Activated naive CD8-positive, alpha-beta T cell treated with anti-CD3 and anti-CD28 coated beads, Interleukin-2, amount 50 U/mL, for 24 hours (primary cell): ENCODE measurements around the gene RAPGEF5.

Experiments used
- ATAC-seq: fragments of 150-1000 bp; cut with Tn5 transposase; one replicate; pipeline ENCODE4 v1.10.0; 2021
- DNase-seq: peaks from one replicate; pipeline ENCODE4 v3.0.0; 2021
- H3K27ac Mint-ChIP-seq: one replicate; pipeline ENCODE4 v1.8.0; 2021; ENCODE audit warnings: mild to moderate bottlenecking, mixed read lengths
- H3K27me3 Mint-ChIP-seq: one replicate; pipeline ENCODE4 v1.8.0; 2021; ENCODE audit warnings: mixed read lengths
- H3K36me3 Mint-ChIP-seq: one replicate; pipeline ENCODE4 v1.8.0; 2021; ENCODE audit warnings: low read depth, mixed read lengths
- H3K4me1 Mint-ChIP-seq: one replicate; pipeline ENCODE4 v1.8.0; 2021; ENCODE audit warnings: mixed read lengths
- H3K4me3 Mint-ChIP-seq: one replicate; pipeline ENCODE4 v1.8.0; 2021; ENCODE audit warnings: mild to moderate bottlenecking, moderate library complexity, mixed read lengths
- H3K9me3 Mint-ChIP-seq: one replicate; pipeline ENCODE4 v1.8.0; 2021; ENCODE audit warnings: mixed read lengths

Gene RAPGEF5

GRCh38 chr7:22255834-22256233 is 101.1 kb downstream of the RAPGEF5 start:
- no peak overlapping the region for H3K4me3 Mint-ChIP-seq
- H3K27me3 Mint-ChIP-seq: peaks cover 3% of the 10 kb centered on the region
- ATAC-seq: peak; percentile 59
- no peaks in the 10 kb centered on the region for H3K9me3 Mint-ChIP-seq
- no peak for DNase-seq
- H3K36me3 Mint-ChIP-seq: no peaks in the 10 kb centered on the region
- no peak overlapping the region for H3K27ac Mint-ChIP-seq
- peaks cover 9% of the 10 kb centered on the region for H3K4me1 Mint-ChIP-seq

DNA sequence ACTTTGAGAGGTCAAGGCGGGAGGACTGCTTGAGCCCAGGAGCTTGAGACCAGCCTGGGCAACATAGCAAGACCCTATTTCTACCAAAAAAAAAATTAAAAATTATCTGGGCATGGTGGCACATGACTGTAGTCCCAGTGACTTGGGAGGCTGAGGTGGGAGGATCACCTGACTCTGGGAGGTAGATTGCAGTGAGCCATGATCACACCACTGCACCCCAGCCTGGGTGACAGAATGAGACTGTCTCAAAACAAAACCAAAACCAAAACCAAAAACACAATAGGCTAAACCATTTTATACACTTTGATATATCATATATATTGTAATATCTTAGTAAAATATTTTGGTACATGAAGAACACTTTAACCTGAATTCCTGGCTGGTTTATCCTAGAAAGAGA is 101.6 kb downstream of the RAPGEF5 start:
- Mint-ChIP-seq H3K4me3 (no peak overlapping the region), H3K27ac (no peak overlapping the region), H3K9me3 (no peaks in the 10 kb centered on the region), H3K36me3 (no peaks in the 10 kb centered on the region), H3K27me3 (peaks cover 3% of the 10 kb centered on the region), H3K4me1 (peaks cover 9% of the 10 kb centered on the region)
- ATAC-seq (peak; percentile 28), DNase-seq (no peak)

DNA sequence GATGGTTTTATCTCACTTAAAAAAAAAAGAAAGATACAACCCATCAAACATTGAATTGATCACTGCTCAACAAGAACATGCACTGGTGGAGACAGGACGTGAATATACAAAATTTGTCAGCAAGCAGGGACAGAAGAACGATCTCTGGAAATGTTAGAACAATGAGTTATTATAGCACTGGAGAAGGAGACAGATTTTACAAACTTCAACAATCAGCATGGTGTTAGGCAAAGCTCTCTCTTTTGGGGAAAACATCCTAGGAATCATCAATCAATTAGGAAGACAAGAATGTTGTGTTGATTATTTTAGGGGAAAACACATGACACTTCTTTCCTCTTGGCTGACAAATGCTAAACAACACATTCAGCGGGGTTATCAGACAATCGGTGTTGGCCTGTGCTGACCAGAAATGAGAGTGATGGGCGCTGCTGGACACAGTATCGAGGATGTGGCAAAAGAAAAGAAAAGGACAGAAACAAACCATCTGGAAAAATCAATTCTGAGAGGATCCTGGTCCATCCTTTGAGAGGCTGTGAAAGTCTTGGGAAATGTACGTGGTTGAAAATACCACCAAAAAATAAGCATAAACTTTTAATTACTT is 103.9 kb downstream of the RAPGEF5 start:
- no peak overlapping the region for H3K27ac Mint-ChIP-seq
- H3K27me3 Mint-ChIP-seq: peaks cover 3% of the 10 kb centered on the region
- no peak for DNase-seq
- H3K4me3 Mint-ChIP-seq: no peak overlapping the region
- no peak for ATAC-seq
- H3K4me1 Mint-ChIP-seq: peaks cover 9% of the 10 kb centered on the region
- no peaks in the 10 kb centered on the region for H3K36me3 Mint-ChIP-seq
- H3K9me3 Mint-ChIP-seq: no peaks in the 10 kb centered on the region

DNA sequence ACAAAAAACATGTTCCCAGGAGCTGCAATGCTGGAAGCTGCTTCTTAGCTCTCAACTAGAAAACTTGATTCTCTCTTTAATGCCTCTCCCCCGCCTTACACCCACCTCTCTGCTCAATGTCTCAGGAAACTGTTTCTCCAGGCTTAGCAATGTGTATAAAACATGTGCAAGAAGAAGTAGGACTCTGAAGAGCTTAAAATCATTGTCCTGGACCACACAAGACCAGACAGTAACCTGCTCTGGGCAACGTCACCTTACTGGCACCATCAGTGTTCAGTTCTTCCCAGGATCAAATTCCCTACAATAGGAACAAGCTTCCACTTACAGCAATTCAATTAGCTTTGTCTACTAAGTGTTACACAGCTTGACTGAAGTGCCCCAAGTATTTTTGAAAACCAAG is 104.9 kb downstream of the RAPGEF5 start:
- Mint-ChIP-seq H3K27ac (no peak overlapping the region), H3K4me1 (peaks cover 9% of the 10 kb centered on the region), H3K36me3 (no peaks in the 10 kb centered on the region), H3K9me3 (no peaks in the 10 kb centered on the region), H3K4me3 (no peak overlapping the region), H3K27me3 (peaks cover 3% of the 10 kb centered on the region)
- DNase-seq (no peak), ATAC-seq (no peak)

DNA sequence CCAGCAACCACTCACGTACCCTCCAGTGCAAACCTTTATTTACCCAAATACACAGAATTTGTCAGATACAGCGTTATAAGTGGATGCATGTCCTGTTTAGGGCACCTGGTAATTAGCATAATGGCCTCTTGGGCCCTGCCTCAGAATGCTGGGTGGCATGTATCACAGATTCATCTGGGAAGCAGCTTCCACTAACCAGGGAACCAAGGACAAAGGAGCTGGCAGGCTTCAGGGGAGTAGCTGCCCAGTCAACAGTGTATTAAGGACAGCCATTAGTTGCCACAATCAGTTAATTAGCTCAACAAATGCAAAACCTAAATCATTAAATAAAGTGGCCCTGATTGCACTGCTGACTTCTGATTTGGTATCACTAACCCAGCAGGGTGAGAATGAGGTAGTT is 105.7 kb downstream of the RAPGEF5 start:
- no peak for DNase-seq
- H3K27ac Mint-ChIP-seq: no peak overlapping the region
- H3K4me3 Mint-ChIP-seq: no peak overlapping the region
- ATAC-seq: no peak
- no peaks in the 10 kb centered on the region for H3K36me3 Mint-ChIP-seq
- H3K9me3 Mint-ChIP-seq: peaks cover 7% of the 10 kb centered on the region
- peaks cover 9% of the 10 kb centered on the region for H3K4me1 Mint-ChIP-seq
- peaks cover 3% of the 10 kb centered on the region for H3K27me3 Mint-ChIP-seq

DNA sequence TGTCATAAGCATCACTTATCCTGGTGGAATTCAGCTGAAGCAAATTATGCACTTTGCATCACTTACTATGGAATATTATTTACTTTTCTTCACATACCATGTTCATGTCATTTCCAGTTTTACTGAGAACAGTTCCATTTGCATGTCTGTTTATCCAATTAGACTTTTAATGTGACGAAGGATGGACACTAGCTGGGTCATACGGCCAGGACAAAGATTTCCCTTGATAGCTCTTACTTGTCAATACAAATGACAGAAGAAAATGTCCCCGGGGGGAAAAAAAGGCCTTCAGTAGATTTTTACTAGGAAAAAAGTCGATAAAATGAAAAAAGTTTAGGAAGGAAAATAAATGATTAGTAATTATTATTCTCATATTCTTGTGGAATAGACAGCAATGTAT is 106.6 kb downstream of the RAPGEF5 start:
- Mint-ChIP-seq H3K4me3 (no peak overlapping the region), H3K27me3 (peaks cover 5% of the 10 kb centered on the region), H3K9me3 (peaks cover 15% of the 10 kb centered on the region), H3K4me1 (peaks cover 4% of the 10 kb centered on the region), H3K27ac (no peak overlapping the region), H3K36me3 (no peaks in the 10 kb centered on the region)
- DNase-seq (no peak), ATAC-seq (no peak)

GRCh38 chr7:22248111-22248809 is 108.7 kb downstream of the RAPGEF5 start:
- peaks cover 18% of the 10 kb centered on the region for H3K9me3 Mint-ChIP-seq
- no peaks in the 10 kb centered on the region for H3K36me3 Mint-ChIP-seq
- DNase-seq: no peak
- H3K27me3 Mint-ChIP-seq: peaks cover 5% of the 10 kb centered on the region
- no peak for ATAC-seq
- H3K4me3 Mint-ChIP-seq: no peak overlapping the region
- no peaks in the 10 kb centered on the region for H3K4me1 Mint-ChIP-seq
- no peak overlapping the region for H3K27ac Mint-ChIP-seq

DNA sequence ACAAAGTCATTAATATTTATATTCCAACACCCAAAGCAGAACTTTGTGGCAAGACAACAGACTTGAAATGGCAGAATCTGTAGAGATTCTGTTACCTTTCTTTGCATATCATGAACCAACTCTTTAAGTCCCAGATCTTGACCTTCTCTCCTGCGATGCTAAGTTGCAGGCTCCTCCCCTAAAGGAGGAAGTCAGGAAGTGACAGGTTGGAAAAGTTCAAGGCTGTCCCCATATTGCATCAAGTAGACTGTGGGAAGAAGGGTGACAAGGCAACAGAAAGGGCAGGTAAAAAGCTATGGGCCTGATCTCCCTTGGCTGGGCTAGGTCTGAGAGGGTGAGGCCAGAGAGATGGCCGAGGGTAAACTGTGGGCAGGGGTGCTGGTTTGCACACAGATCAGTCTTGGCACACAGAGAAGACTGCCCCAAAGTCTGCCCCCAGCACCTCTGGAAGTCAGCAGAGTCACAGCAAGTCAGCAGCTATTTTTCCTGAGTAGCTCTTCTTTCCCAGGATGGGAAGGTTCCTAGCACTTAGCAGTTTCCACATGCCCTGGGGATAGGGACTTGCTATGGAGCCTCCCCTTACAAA is 115.1 kb downstream of the RAPGEF5 start:
- Mint-ChIP-seq H3K9me3 (peaks cover 18% of the 10 kb centered on the region), H3K4me3 (no peak overlapping the region), H3K27ac (no peak overlapping the region), H3K27me3 (peaks cover 2% of the 10 kb centered on the region), H3K4me1 (no peaks in the 10 kb centered on the region), H3K36me3 (no peaks in the 10 kb centered on the region)
- ATAC-seq (no peak), DNase-seq (no peak)

- Mint-ChIP-seq H3K9me3 (peaks cover 10% of the 10 kb centered on the region), H3K27ac (no peak overlapping the region), H3K27me3 (peaks cover 2% of the 10 kb centered on the region), H3K4me1 (no peaks in the 10 kb centered on the region), H3K36me3 (no peaks in the 10 kb centered on the region), H3K4me3 (no peak overlapping the region)
- DNase-seq (no peak), ATAC-seq (no peak)
Measured at GRCh38 chr7:22240904-22241571, 115.9 kb downstream of the RAPGEF5 start.

DNA sequence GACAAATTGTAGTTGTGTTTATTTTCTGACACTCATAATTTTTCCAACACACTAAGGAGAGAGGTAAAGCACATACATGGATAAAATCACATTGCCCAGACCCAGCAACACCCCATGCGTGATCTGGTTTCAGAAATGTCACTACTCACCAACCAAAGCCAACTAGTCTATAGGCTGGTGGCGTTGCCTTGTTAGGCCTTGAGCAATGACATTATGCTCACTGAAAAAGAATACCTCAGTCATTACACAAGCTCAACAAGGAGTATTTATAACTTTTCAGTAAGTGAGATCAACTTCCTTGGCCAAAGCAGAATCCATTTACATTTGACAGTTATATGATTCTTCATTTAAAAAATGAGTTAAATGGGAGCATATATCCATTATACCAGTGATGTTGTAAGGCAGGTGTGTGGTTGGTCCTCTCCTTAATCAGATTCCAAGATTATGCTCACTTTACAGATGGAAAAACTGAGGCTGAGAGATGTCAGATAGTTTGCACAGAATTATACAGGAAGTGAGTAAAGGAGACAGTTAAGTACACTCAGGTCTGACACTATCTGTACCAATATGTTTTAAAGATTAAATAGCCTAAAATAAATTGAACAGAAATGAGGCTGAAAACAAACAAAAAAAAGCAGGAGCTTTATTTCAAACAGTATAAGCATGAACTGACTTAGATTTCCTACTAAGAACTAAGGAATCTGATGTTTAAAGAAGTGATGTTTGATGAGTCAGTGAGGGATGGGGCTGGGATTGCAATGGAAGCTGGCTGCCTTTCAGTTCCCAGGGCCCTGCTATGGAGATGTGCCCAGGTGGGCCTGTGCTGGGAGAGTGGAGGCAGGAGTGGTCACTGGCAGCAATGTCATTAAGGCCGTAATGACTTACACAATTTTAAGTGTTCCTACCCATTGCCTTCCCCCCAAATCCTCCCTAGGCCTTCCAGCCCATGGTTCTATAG is 118.3 kb downstream of the RAPGEF5 start:
- DNase-seq (no peak), ATAC-seq (no peak)
- Mint-ChIP-seq H3K27me3 (no peaks in the 10 kb centered on the region), H3K4me1 (no peaks in the 10 kb centered on the region), H3K4me3 (no peak overlapping the region), H3K27ac (no peak overlapping the region), H3K9me3 (no peaks in the 10 kb centered on the region), H3K36me3 (no peaks in the 10 kb centered on the region)

DNA sequence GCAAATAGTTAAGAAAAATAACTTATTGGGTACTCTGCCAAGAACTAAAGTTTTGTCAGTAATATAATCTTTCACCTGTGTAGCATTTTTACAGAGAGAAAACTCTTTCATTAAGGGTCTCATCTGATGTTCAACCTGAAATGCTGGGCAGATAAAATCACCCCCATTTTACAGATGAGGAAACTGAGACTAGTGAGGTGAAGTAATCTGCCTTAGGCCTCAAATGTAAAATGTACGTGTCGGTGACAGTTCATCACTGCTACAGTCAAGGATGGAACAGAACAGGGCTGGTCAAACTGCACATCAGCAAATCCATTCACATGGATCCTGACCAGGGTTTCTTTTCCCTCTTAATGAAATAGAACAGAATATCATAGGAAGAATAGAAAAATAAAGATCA is 121.8 kb downstream of the RAPGEF5 start:
- Mint-ChIP-seq H3K4me3 (no peak overlapping the region), H3K9me3 (no peaks in the 10 kb centered on the region), H3K4me1 (no peaks in the 10 kb centered on the region), H3K27me3 (no peaks in the 10 kb centered on the region), H3K36me3 (no peaks in the 10 kb centered on the region), H3K27ac (no peak overlapping the region)
- ATAC-seq (no peak), DNase-seq (no peak)

GRCh38 chr7:22234227-22234626 is 122.7 kb downstream of the RAPGEF5 start:
- DNase-seq (no peak), ATAC-seq (no peak)
- Mint-ChIP-seq H3K9me3 (no peaks in the 10 kb centered on the region), H3K27me3 (no peaks in the 10 kb centered on the region), H3K4me1 (no peaks in the 10 kb centered on the region), H3K4me3 (no peak overlapping the region), H3K27ac (no peak overlapping the region), H3K36me3 (no peaks in the 10 kb centered on the region)

- Mint-ChIP-seq H3K9me3 (no peaks in the 10 kb centered on the region), H3K4me1 (no peaks in the 10 kb centered on the region), H3K27me3 (no peaks in the 10 kb centered on the region), H3K4me3 (no peak overlapping the region), H3K36me3 (no peaks in the 10 kb centered on the region), H3K27ac (no peak overlapping the region)
- DNase-seq (no peak), ATAC-seq (no peak)
Measured at GRCh38 chr7:22231806-22232205, 125.1 kb downstream of the RAPGEF5 start.

GRCh38 chr7:22231141-22231540 is 125.8 kb downstream of the RAPGEF5 start:
- no peaks in the 10 kb centered on the region for H3K4me1 Mint-ChIP-seq
- no peak overlapping the region for H3K4me3 Mint-ChIP-seq
- DNase-seq: no peak
- ATAC-seq: no peak
- no peaks in the 10 kb centered on the region for H3K27me3 Mint-ChIP-seq
- no peaks in the 10 kb centered on the region for H3K36me3 Mint-ChIP-seq
- no peak overlapping the region for H3K27ac Mint-ChIP-seq
- no peaks in the 10 kb centered on the region for H3K9me3 Mint-ChIP-seq
